ENCODE data around the gene ATP1B2.
"Not testable (repeated sequence)": the region's sequence is repeated elsewhere in the genome, so short reads cannot be mapped to it uniquely, and the experiment has no call there.

ATP1B2 gene

DNA sequence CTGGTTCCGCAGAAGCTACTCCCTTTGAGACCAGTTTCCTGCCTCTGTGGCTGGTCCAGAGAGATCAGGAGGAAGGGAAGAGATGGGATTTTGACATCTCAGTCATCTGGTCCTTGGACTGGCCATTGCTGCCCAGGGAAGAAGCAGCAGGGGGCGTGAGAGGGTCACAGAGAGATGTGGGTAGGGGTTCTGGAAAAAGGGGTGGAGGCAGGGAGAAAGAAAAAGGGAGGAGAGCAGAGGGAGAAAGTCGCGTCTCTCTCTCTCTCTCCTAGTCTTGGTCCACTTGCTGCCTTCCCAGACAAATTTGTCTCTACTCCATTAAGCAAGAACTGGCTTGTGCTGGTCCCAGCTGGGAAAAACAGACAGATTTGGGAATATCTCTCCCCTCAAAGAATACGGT is 16.3 kb upstream of the ATP1B2 start:
- DNase-seq (ENCODE audit: low read depth in 2 of 2) = no peak

DNA sequence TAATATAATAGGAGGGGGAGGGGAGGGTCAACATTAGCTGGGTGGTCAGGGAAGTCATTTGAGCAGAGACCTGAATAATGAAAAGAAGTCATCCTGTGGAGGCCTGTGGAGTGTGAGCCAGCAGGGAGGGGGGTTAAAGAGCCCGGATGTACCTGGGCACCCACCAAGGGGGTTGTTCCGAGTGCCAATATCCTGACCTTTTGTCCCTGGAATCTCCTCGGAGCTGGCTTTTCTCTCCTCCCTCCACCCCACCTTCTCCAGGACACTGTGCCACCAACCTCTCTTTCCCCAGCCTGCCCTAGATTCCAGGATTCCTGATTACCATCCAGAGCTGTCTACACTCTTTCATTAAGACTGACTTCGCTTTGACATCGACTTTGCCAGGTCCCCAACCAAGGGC is 14.6 kb upstream of the ATP1B2 start:
- no peak for DNase-seq (ENCODE audit: low read depth in 2 of 2)

DNA sequence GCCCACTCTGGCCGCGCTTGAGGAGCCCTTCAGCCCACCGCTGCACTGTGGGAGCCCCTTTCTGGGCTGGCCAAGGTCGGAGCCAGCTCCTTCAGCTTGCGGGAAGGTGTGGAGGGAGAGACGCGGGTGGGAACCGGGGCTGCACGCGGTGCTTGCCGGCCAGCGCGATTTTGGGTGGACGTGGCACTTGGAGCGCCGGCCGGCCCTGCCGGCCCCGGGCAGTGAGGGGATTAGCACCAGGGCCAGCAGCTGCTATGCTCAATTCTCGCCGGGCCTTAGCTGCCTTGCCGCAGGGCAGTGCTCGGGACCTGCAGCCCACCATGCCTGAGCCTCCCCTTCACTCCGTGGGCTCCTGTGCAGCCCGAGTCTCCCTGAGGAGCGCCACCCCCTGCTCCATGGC is 9.9 kb upstream of the ATP1B2 start:
- no peak for DNase-seq (ENCODE audit: low read depth in 2 of 2)

GRCh38 chr17:7641635-7642034 is 9.1 kb upstream of the ATP1B2 start:
- DNase-seq (ENCODE audit: low read depth in 2 of 2) = not testable (repeated sequence)

DNA sequence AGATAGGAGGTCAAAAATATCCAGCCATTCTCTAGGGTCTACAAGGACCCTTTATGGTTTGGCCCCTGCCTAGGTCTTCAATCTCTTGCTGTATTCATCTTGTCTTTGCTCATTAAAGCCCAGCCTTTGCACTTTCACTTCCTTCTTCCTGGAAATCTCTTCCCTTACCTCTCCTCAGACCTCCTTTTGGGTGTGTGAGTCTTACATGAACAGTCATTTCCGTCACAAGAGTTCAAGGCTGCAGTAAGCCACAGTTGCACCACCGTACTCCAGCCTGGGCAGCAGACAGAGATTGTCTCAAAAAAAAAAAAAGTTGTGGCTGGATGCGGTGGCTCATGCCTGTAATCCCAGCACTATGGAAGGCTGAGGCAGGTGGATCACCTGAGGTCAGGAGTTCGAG is 6.0 kb upstream of the ATP1B2 start:
- no peak for DNase-seq (ENCODE audit: low read depth in 2 of 2)

GRCh38 chr17:7646457-7646856 is 4.3 kb upstream of the ATP1B2 start:
- no peak for DNase-seq (ENCODE audit: low read depth in 2 of 2)

- DNase-seq (ENCODE audit: low read depth in 2 of 2) = no peak
Observed at GRCh38 chr17:7647018-7647417, 3.7 kb upstream of the ATP1B2 start.

GRCh38 chr17:7651097-7651664 is 455 bp downstream of the ATP1B2 start:
- DNase-seq (ENCODE audit: low read depth in 2 of 2) = no peak

DNA sequence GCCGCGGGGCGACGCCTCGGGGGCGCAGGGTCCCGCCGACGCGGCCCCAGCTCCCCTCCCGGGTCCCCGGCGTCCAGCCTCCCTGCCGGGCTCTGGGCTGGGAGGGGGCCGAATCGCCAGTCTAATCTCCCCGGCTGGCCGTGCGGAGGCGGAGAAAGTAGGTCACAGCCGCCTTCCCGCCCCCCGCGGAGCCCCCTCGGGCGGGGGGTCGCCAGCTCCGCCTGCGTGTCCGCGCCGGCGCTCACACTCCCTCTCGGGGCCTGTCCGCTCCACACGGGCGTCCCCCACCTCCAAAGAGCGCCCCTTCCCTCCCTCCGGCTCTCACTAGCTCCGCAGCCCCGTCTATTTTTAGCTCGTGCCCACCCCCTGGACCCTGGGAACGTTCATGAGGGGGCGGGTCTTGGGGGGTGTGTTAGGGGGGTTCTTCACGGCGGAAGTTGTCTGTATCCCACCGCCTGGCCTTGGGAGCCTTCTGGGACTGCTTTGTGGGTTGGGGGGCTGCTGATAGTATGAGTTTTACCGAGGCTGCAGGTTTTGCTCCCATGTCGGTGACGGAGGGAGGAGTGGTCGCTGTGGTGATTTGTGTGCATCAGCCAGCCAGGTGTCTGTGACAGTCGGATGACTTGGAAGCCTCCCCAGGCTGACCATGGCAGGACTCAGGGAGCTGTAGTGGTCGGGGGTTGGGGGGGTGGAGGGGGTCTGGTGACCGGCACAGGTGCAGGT is 1.1 kb downstream of the ATP1B2 start:
- no peak for DNase-seq (ENCODE audit: low read depth in 2 of 2)

GRCh38 chr17:7652388-7653356 is 1.9 kb downstream of the ATP1B2 start:
- DNase-seq (ENCODE audit: low read depth in 2 of 2) = no peak

- no peak for DNase-seq (ENCODE audit: low read depth in 2 of 2)
Observed at GRCh38 chr17:7654832-7655540, 4.3 kb downstream of the ATP1B2 start.

- no peak for DNase-seq (ENCODE audit: low read depth in 2 of 2)
Observed at GRCh38 chr17:7655541-7655840, 4.8 kb downstream of the ATP1B2 start.

GRCh38 chr17:7656958-7657609 is 6.4 kb downstream of the ATP1B2 start:
- no peak for DNase-seq (ENCODE audit: low read depth in 2 of 2)

DNA sequence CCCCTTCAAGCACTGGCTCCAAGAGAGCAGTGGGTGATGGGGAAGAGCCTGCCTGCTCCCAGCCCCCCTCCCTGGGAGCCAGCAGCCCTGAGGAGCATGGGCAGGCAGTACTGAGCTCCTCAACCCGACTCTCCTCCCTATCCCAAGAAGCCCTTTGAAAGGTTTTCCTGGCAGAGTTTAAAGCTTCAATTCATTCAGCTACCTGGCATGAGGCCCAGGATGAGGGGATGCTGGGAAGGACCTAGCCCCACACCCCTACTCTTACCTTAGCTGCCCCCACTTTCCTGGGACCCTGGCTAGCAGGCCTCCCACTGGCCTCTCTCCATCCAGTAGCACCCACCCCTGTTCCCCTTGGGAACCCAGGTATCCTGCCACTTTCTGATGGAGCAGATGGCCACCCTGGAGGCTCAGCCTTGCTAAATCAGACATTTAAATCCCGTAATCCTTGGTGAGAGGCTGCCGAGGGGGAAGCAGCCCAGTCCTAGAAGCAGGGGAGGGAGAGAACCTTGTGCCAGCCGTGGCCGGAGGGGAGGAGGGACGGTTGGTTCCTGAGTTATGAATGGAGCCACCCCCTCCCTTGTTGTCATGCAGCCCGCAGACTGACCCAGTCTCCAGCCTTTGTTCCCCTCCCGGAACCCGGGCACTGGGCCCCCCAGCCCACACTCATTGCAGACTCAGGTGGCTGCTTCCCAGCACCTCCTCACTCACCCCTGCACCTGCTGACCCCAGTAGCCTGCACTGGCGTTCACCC is 17.1 kb downstream of the ATP1B2 start:
- DNase-seq (ENCODE audit: low read depth in 2 of 2) = no peak

- no peak for DNase-seq (ENCODE audit: low read depth in 2 of 2)
Observed at GRCh38 chr17:7668482-7668881, 17.8 kb downstream of the ATP1B2 start.

DNA sequence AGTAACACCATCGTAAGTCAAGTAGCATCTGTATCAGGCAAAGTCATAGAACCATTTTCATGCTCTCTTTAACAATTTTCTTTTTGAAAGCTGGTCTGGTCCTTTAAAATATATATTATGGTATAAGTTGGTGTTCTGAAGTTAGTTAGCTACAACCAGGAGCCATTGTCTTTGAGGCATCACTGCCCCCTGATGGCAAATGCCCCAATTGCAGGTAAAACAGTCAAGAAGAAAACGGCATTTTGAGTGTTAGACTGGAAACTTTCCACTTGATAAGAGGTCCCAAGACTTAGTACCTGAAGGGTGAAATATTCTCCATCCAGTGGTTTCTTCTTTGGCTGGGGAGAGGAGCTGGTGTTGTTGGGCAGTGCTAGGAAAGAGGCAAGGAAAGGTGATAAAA is 22.5 kb downstream of the ATP1B2 start:
- DNase-seq (ENCODE audit: low read depth in 2 of 2) = peak; percentile 28 to 53

GRCh38 chr17:7674934-7675333 is 24.2 kb downstream of the ATP1B2 start:
- DNase-seq (ENCODE audit: low read depth in 2 of 2) = no peak

- DNase-seq (ENCODE audit: low read depth in 2 of 2) = no peak
Observed at GRCh38 chr17:7676533-7676932, 25.8 kb downstream of the ATP1B2 start.

DNA sequence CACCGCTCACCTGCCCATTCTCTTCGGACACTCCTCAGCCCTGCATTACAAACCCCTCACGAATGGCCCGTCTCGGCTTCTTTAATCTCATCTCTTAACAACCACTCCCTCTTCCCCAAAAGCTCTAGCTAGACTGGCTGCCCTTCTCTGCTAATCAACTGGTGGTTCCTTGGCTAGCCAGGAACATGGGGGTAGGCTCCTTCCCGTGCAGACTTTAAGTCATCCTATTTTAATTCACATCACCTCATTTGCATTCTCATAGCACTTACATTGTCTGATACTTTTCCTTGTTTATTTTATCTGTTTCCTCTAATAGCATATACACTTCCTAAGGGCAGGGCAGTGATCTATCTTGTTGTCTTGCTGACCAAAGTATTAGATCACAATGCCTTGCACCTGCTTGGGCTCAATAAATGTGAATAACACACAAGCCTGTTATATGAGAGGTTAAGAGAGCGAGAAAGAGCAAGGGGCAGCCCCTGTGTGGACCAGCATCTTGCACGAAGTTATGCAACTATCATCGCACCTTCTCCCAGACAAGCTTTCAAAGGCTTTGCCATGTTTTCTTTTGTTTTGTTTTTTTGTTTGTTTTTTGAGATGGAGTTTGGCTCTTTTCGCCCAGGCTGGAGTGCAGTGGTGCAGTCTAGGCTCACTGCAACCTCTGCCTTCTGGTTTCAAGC is 26.8 kb downstream of the ATP1B2 start:
- no peak for DNase-seq (ENCODE audit: low read depth in 2 of 2)

DNA sequence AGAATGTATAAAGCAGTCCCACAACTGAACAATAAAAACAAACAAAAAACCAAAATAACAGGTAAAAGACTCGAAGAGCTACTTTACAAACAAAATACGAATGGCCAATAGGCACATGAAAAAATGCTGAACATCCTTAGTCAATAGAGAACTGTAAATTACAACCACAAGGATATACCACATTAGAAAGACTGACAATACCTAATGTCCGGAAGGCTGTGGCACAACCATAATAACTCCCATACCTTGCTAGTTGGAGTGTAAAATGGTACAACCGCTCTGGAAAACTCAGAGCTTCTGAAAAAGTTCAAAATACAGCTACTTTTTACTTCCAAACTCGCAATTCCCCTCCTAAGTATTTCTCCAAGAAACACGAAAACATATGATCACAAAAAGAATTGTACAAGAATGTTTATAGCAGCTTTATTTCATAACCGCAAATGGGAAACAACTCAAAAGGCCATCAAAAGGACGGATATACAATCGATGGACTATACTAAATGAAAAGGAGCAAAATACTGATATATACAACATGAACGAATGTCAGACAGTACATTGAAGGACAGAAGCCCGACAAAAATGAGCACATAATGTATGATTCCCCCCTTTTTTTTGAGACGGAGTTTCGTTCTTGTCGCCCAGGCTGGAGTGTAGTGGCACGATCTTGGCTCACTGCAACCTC is 34.3 kb downstream of the ATP1B2 start:
- DNase-seq (ENCODE audit: low read depth in 2 of 2) = no peak
